ENCODE results near the gene CYP4A22. TPM values are rescaled to one million over a fixed set of nuclear protein-coding genes. Genes with fewer than 3 reads are reported as not detected.

Gene CYP4A22
- total and polyA plus RNA-seq, 9 of the 15 experiments (the other 6 are each of a cell fraction or from before 2014, with no cell fraction given) = 0.07 TPM; not detected in 8

- TF ChIP-seq RNF219 (CRISPR knock-in tag; IDR thresholded peaks at IDR 0.05) = no peak
- TF ChIP-seq IFI16 (CRISPR knock-in tag; IDR thresholded peaks at IDR 0.05) = no peak
- TF ChIP-seq XRCC4 (IDR thresholded peaks at IDR 0.05; ENCODE audit: extremely low read depth, insufficient read depth, insufficient read length) = no peak
- TF ChIP-seq ELF4 (CRISPR knock-in tag; IDR thresholded peaks at IDR 0.05) = no peak
- TF ChIP-seq ZNF146 (CRISPR knock-in tag; IDR thresholded peaks at IDR 0.05; ENCODE audit: unreplicated experiment) = no peak
- TF ChIP-seq HMG20B (CRISPR knock-in tag; IDR thresholded peaks at IDR 0.05) = no peak
These were observed 51.8 kb downstream of the CYP4A22 start (continued) for GRCh38 chr1:47188791-47189785.

All from K562 (cell line).